Kidney epithelial cell (primary cell): ENCODE measurements around the gene GPR160. TPM values are rescaled to one million over a fixed set of nuclear protein-coding genes. Genes with fewer than 3 reads are reported as not detected.

Source experiments
- DNase-seq: peaks from one replicate; pipeline ENCODE4 v3.0.0-alpha.2; 2010; ENCODE audit warnings: low read depth
- H3K27me3 ChIP-seq: 2 replicates; pipeline ENCODE4 v1.6.0; 2011; ENCODE audit warnings: low read length; ENCODE audit not compliant: control insufficient read depth, insufficient read depth
- H3K36me3 ChIP-seq: 2 replicates; pipeline ENCODE4 v1.5.1; 2011; ENCODE audit warnings: low read length; ENCODE audit not compliant: control insufficient read depth, insufficient read depth
- H3K4me3 ChIP-seq: 2 replicates; pipeline ENCODE4 v1.5.1; 2011; ENCODE audit warnings: low read depth, mild to moderate bottlenecking, control low read depth, low read length
- CTCF ChIP-seq: IDR thresholded peaks from 2 replicates; pipeline ENCODE4 v1.5.1; 2011; ENCODE audit warnings: mild to moderate bottlenecking, moderate library complexity, low read length, control low read depth, inconsistent platforms; ENCODE audit not compliant: insufficient read depth, poor library complexity, severe bottlenecking
- total RNA-seq: library from RNA; depleted of rRNA; stranded (reverse); fragments of >200 nt; gene quantifications from 2 replicates; pipeline ENCODE4 v1.2.3, GENCODE V29; 2015

Gene GPR160
- total RNA-seq, 1 donor from 2014 or later = 14.2 TPM

- H3K27me3 ChIP-seq = no peaks in the 10 kb centered on the region
- TF ChIP-seq CTCF = no peak
- H3K36me3 ChIP-seq = no peaks in the 10 kb centered on the region
- DNase-seq = no peak
- no peak overlapping the region for H3K4me3 ChIP-seq
Observed at GRCh38 chr3:170063691-170064090, 25.9 kb downstream of the GPR160 start.

GRCh38 chr3:170064108-170064507 is 26.3 kb downstream of the GPR160 start:
- DNase-seq = no peak
- Histone ChIP-seq H3K36me3 (no peaks in the 10 kb centered on the region), H3K27me3 (no peaks in the 10 kb centered on the region), H3K4me3 (no peak overlapping the region)
- TF ChIP-seq CTCF = no peak

DNA sequence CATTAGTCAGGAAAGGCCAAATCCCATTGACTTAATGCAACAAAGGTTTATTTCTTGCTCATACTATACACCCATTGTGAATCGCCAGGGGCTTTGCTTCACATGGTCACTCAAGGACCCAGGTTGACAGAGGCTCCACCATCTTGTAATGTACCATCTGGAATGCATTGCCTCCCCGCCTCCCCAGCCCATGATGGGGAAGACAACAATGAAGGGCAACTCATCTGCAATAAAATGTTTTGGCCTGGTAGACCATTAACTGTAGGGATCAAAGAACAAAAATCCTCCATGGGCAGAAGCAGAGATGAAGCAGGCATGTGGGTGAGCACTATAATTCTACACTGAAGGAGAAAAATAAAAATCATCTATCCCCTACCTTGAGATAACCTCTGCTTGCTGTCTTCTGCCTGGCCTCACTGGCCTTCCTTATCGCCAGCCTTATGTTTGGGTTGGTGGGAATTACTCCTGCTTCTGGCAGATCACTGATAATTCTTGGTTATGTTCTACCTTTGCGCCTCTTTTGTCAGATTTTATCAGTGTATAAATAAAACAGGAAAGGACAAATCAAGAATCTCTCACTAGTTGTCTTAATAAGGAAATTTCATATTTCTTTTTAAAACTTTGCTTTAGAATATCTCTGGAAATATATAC is 37.8 kb downstream of the GPR160 start:
- no peaks in the 10 kb centered on the region for H3K27me3 ChIP-seq
- no peak for TF ChIP-seq CTCF
- H3K36me3 ChIP-seq = no peaks in the 10 kb centered on the region
- no peak for DNase-seq
- H3K4me3 ChIP-seq = no peak overlapping the region

GRCh38 chr3:170076715-170077238 is 39.0 kb downstream of the GPR160 start:
- no peak for DNase-seq
- no peak for TF ChIP-seq CTCF
- H3K4me3 ChIP-seq = no peak overlapping the region
- no peaks in the 10 kb centered on the region for H3K27me3 ChIP-seq
- no peaks in the 10 kb centered on the region for H3K36me3 ChIP-seq

- Histone ChIP-seq H3K36me3 (no peaks in the 10 kb centered on the region), H3K4me3 (no peak overlapping the region), H3K27me3 (no peaks in the 10 kb centered on the region)
- no peak for TF ChIP-seq CTCF
- DNase-seq = no peak
Observed at GRCh38 chr3:170077361-170077760, 39.6 kb downstream of the GPR160 start.
